Ovary (tissue), 10 donors: ENCODE results near the gene SHANK2. TPM values are rescaled to one million over a fixed set of nuclear protein-coding genes. Genes with fewer than 3 reads are reported as not detected.

Source experiments
- DNase-seq, 5 donors: peaks; one replicate each; pipeline ENCODE4 v3.0.0-alpha.2; 2019 to 2020
- H3K27ac ChIP-seq, 2 donors: fragments of 200-600 bp; one replicate each; pipeline versions ENCODE4 v1.5.1 to v1.8.0; 2019 to 2022
- H3K27me3 ChIP-seq: fragments of 200-600 bp; one replicate; pipeline ENCODE4 v1.8.0; 2022
- H3K36me3 ChIP-seq: fragments of 200-600 bp; sonication (generic); one replicate; pipeline ENCODE4 v1.5.1; 2019
- H3K4me1 ChIP-seq: one replicate; pipeline ENCODE4 v1.8.1; 2013; ENCODE audit warnings: mild to moderate bottlenecking, moderate library complexity; ENCODE audit not compliant: insufficient read depth
- H3K4me3 ChIP-seq: fragments of 200-600 bp; sonication (generic); one replicate; pipeline ENCODE4 v1.5.1; 2017
- H3K9me3 ChIP-seq, 2 donors: fragments of 200-600 bp in 1 of 2; sonication (generic) in 1 of 2; one replicate each; pipeline versions ENCODE4 v1.5.1 to v1.8.1; 2013 to 2019; ENCODE audit warnings: mild to moderate bottlenecking in 1 of 2, moderate library complexity in 1 of 2
- CTCF ChIP-seq, 3 donors: fragments of 450-650 bp in 2 of 3; fragments of 200-600 bp in 1 of 3; IDR thresholded peaks; one replicate each; pipeline versions ENCODE4 v1.5.1 to v1.8.0; 2016 to 2022; ENCODE audit warnings: antibody characterized with exemption in 3 of 3, mild to moderate bottlenecking in 1 of 3
- EP300 ChIP-seq: sonication (generic); formaldehyde crosslinking; IDR thresholded peaks from one replicate; pipeline ENCODE4 v1.6.1; 2017; ENCODE audit warnings: antibody characterized with exemption
- POLR2A ChIP-seq: fragments of 450-650 bp; IDR thresholded peaks from one replicate; pipeline ENCODE4 v1.6.1; 2017; ENCODE audit warnings: antibody characterized with exemption, mild to moderate bottlenecking, moderate library complexity
- WGBS, 3 donors: extraction: QIAGEN DNeasy Blood & Tissue Kit in 1 of 3; methylation state at CpG; one replicate each; pipeline versions ENCODE4 v1.1.5 to v1.1.7; 2013 to 2017; 5-methylcytosine and 5-hydroxymethylcytosine counted together
- intact Hi-C, 4 donors: fragments of 100-400 bp; cut with DNase I; formaldehyde crosslinking; loops; one replicate each; pipeline versions ENCODE4 v1.11.0 to v1.15.1; 2022 to 2023
- long read RNA-seq, 3 donors: library from polyadenylated mRNA in 2 of 3; unstranded in 2 of 3; transcript quantifications; one replicate each; pipeline ENCODE4 v2.0.0 and lab custom pipeline, GENCODE V29; 2021 to 2026
- polyA plus RNA-seq, 2 donors: library from polyadenylated mRNA; stranded (reverse); fragments of 200-250 nt in 1 of 2; fragments of 350-450 nt in 1 of 2; fragmentation: Illumina TruSeq in 1 of 2; extraction: RNeasy Lipid Tissue Mini Kit (QIAGEN cat#74804) in 1 of 2; gene quantifications; one replicate each; pipeline ENCODE4 v1.2.3, GENCODE V29; 2013 to 2014
- total RNA-seq, 7 donors: library from RNA; depleted of rRNA in 2 of 7; stranded (reverse); fragments of >200 nt in 2 of 7; fragmentation: NEBNext Ultra II Directional in 3 of 7; extraction: Animal tissue kit (Norgen Biotek cat#: 25700) in 3 of 7; gene quantifications; one replicate each; pipeline versions ENCODE4 v1.1.0 to v1.2.4, GENCODE V29; 2016 to 2023
- donor health status: DM: no; HTN: no; CAD: no; lungs with moderate emphysema.
- donor health status: DM: no; HTN: no; CAD: no.
- donor health status: Bipolar disorder and iron deficiency.
- donor health status: DM: yes; HTN: yes; CAD: no.
- donor health status: DM: no; HTN: no; CAD: no.
- donor health status: DM: yes; HTN: yes; CAD: no.

The SHANK2 gene
- 10 to 100 TPM in 1 of 7 donors, 1 to 10 TPM in 4, under 1 TPM in 1, not detected in 1; 0.08 to 40.4 (median 3.2) TPM for total RNA-seq
- polyA plus RNA-seq: under 1 TPM; 0.05 to 0.23 TPM
- long read RNA-seq, donor 1: 0 reads
- long read RNA-seq, donor 2, full-length matches to known transcripts: 2 of 2 reads
- long read RNA-seq, donor 2, partial matches to known transcripts: 0 of 2 reads
- long read RNA-seq, donor 2, other reads (novel, unspliced or antisense): 0 of 2 reads
- long read RNA-seq, donor 3, full-length matches to known transcripts: 2 of 3 reads
- long read RNA-seq, donor 3, partial matches to known transcripts: 0 of 3 reads
- long read RNA-seq, donor 3, other reads (novel, unspliced or antisense): 1 of 3 reads

GRCh38 chr11:71252269-71252769 lies at the start of gene SHANK2:
TSS of gene SHANK2 (minus strand) at chr11:71252577. CDS start at chr11:71147326, 105,251 bp downstream.
- WGBS, 3 donors: 0 to 2% (median 1%) methylated on average over 24 to 70 of the region's 70 CpGs
- no peaks in the 10 kb centered on the region for H3K9me3 ChIP-seq
- H3K27ac ChIP-seq: no peak within 1 kb of the TSS
- H3K4me1 ChIP-seq: no peaks in the 10 kb centered on the region
- DNase-seq: no peak
- intact Hi-C loops: no loop called here
- H3K36me3 ChIP-seq: no peaks in the 10 kb centered on the region
- H3K4me3 ChIP-seq: peak within 1 kb of the TSS; percentile 12
- TF ChIP-seq EP300 (no peak), CTCF (IDR thresholded peaks at IDR 0.05) (no peak), POLR2A (no peak)
- H3K27me3 ChIP-seq: no peaks in the 10 kb centered on the region

GRCh38 chr11:71301858-71302533 lies 49.6 kb upstream of the SHANK2 start:
- H3K4me1 ChIP-seq: no peaks in the 10 kb centered on the region
- intact Hi-C loops: no loop called here
- no peak overlapping the region for H3K27ac ChIP-seq
- H3K36me3 ChIP-seq: no peaks in the 10 kb centered on the region
- peak in 2 of 5 donors; percentile 5 to 6 for DNase-seq
- TF ChIP-seq CTCF (IDR thresholded peaks at IDR 0.05) (no peak), POLR2A (no peak), EP300 (no peak)
- WGBS, 3 donors: 22 to 34% (median 23%) methylated on average over 17 of the region's 17 CpGs
- H3K9me3 ChIP-seq: no peaks in the 10 kb centered on the region
- H3K27me3 ChIP-seq: no peaks in the 10 kb centered on the region
- no peak overlapping the region for H3K4me3 ChIP-seq

- Histone ChIP-seq H3K27me3 (no peaks in the 10 kb centered on the region), H3K27ac (no peak overlapping the region), H3K36me3 (no peaks in the 10 kb centered on the region), H3K4me3 (no peak overlapping the region), H3K9me3 (no peaks in the 10 kb centered on the region), H3K4me1 (no peaks in the 10 kb centered on the region)
- 66 to 70% (median 70%) methylated on average over 19 of the region's 19 CpGs for WGBS, 3 donors
- TF ChIP-seq POLR2A (no peak), EP300 (no peak), CTCF (IDR thresholded peaks at IDR 0.05) (no peak)
- intact Hi-C loops: no loop called here
- DNase-seq: peak in 1 of 5 donors; percentile 9
These were observed 48.9 kb upstream of the SHANK2 start for GRCh38 chr11:71301046-71301857.

GRCh38 chr11:71300187-71300586 lies 47.8 kb upstream of the SHANK2 start:
- no peak for TF ChIP-seq CTCF (IDR thresholded peaks at IDR 0.05)
- TF ChIP-seq POLR2A: no peak
- no peak for TF ChIP-seq EP300
- intact Hi-C loops: no loop called here
- Histone ChIP-seq H3K9me3 (no peaks in the 10 kb centered on the region), H3K36me3 (no peaks in the 10 kb centered on the region), H3K27me3 (no peaks in the 10 kb centered on the region), H3K27ac (no peak overlapping the region), H3K4me3 (no peak overlapping the region), H3K4me1 (no peaks in the 10 kb centered on the region)
- WGBS, 3 donors: 55 to 66% (median 57%) methylated on average over 8 of the region's 8 CpGs
- DNase-seq: no peak
